Breast epithelium (tissue), 4 donors: ENCODE measurements around the gene MITF. TPM values are rescaled to one million over a fixed set of nuclear protein-coding genes. Genes with fewer than 3 reads are reported as not detected.

Experiments
- DNase-seq, 2 donors: peaks; one replicate each; pipeline ENCODE4 v3.0.0-alpha.2; 2019; ENCODE audit warnings: low spot score in 2 of 2
- H3K27ac ChIP-seq, 2 donors: fragments of 200-600 bp; sonication (generic) in 1 of 2; one replicate each; pipeline ENCODE4 v1.5.1; 2016 to 2019; ENCODE audit warnings: mild to moderate bottlenecking in 1 of 2
- H3K27me3 ChIP-seq, 2 donors: fragments of 200-600 bp; sonication (generic) in 1 of 2; one replicate each; pipeline versions ENCODE4 v1.5.1 to v1.6.0; 2017 to 2019; ENCODE audit warnings: control low read depth in 1 of 2, mild to moderate bottlenecking in 1 of 2
- H3K36me3 ChIP-seq: fragments of 200-600 bp; one replicate; pipeline ENCODE4 v1.5.1; 2019
- H3K4me1 ChIP-seq, 2 donors: fragments of 200-600 bp; sonication (generic); one replicate each; pipeline ENCODE4 v1.5.1; 2016 to 2019; ENCODE audit warnings: control low read depth in 1 of 2
- H3K4me3 ChIP-seq, 3 donors: fragments of 200-600 bp; sonication (generic); 1 replicate in 2 of 3; 2 replicates in 1 of 3; pipeline ENCODE4 v1.5.1; 2016 to 2019; ENCODE audit warnings: mild to moderate bottlenecking in 3 of 3, moderate library complexity in 2 of 3
- H3K9me3 ChIP-seq, 2 donors: fragments of 200-600 bp; sonication (generic) in 1 of 2; one replicate each; pipeline ENCODE4 v1.5.1; 2016 to 2019; ENCODE audit warnings: control low read depth in 1 of 2
- POLR2A ChIP-seq: fragments of 450-650 bp; IDR thresholded peaks from one replicate; pipeline ENCODE4 v1.6.1; 2016; ENCODE audit warnings: antibody characterized with exemption, mild to moderate bottlenecking, moderate library complexity
- POLR2AphosphoS5 ChIP-seq, 3 donors: sonication (generic); formaldehyde crosslinking; IDR thresholded peaks; one replicate each; pipeline ENCODE4 v1.6.1; 2017; ENCODE audit warnings: antibody characterized with exemption in 3 of 3
- intact Hi-C: fragments of 100-400 bp; cut with DNase I; formaldehyde crosslinking; loops from one replicate; pipeline ENCODE4 v1.15.1; 2023; ENCODE audit warnings: low total_unique reads
- total RNA-seq, 3 donors: library from RNA; depleted of rRNA; stranded (reverse); fragments of >200 nt; gene quantifications; one replicate each; pipeline ENCODE4 v1.1.0, GENCODE V29; 2016
- TF ChIP-seq, protein P1 (sequence below), 3 donors: fragments of 450-650 bp; IDR thresholded peaks; one replicate each; pipeline ENCODE4 v1.5.1; 2016 to 2017; ENCODE audit warnings: antibody characterized with exemption in 3 of 3, mild to moderate bottlenecking in 3 of 3, moderate library complexity in 3 of 3

Gene MITF
- total RNA-seq, 3 donors from 2014 or later, result 23.3 to 45.8 (median 25.6) TPM

DNA sequence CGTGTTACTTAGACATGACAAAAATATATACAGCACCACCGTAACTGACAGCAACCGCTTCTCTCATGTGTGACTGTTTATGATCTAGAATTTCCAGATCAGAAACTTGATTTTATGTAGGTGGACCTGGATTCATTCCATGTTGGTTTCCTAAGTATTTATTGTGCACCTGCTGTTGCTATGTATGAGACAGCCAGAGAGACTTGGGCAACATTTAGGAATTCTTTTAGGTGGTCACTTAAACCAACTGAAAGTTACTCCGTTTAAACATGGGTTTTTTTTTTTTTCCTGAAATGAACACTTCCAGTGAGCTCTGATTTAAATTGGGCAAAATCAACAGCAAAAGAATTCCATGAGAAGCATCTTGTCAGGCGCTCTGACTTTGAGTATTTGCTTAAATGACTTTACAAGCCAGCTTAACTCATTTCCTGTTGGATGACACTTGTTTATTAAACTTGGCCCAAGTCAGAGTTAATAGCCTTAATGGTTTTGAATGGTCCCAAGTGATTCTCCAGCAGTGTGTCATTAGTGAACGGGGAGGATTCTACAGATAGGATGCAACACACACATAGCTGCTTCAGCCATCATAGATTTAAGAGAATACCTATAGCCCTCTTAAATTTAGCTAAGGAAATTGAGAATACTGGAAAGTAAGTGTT lies 31.8 kb downstream of the MITF start:
- DNase-seq, result no peak
- Histone ChIP-seq H3K27me3 (no peaks in the 10 kb centered on the region), H3K36me3 (no peaks in the 10 kb centered on the region), H3K27ac (no peak overlapping the region), H3K4me3 (no peak overlapping the region), H3K9me3 (no peaks in the 10 kb centered on the region), H3K4me1 (peaks cover 0 to 12% of the 10 kb centered on the region in 2 donors)
- intact Hi-C loops, result loop anchor here (10.0 kb wide), 1 partner anchor 1384 kb away; no protein-coding TSS in a partner anchor
- TF ChIP-seq POLR2AphosphoS5 (IDR thresholded peaks at IDR 0.05) (no peak), POLR2A (no peak)
- TF ChIP-seq, protein P1, sequence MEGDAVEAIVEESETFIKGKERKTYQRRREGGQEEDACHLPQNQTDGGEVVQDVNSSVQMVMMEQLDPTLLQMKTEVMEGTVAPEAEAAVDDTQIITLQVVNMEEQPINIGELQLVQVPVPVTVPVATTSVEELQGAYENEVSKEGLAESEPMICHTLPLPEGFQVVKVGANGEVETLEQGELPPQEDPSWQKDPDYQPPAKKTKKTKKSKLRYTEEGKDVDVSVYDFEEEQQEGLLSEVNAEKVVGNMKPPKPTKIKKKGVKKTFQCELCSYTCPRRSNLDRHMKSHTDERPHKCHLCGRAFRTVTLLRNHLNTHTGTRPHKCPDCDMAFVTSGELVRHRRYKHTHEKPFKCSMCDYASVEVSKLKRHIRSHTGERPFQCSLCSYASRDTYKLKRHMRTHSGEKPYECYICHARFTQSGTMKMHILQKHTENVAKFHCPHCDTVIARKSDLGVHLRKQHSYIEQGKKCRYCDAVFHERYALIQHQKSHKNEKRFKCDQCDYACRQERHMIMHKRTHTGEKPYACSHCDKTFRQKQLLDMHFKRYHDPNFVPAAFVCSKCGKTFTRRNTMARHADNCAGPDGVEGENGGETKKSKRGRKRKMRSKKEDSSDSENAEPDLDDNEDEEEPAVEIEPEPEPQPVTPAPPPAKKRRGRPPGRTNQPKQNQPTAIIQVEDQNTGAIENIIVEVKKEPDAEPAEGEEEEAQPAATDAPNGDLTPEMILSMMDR (IDR thresholded peaks at IDR 0.05), result no peak

DNA sequence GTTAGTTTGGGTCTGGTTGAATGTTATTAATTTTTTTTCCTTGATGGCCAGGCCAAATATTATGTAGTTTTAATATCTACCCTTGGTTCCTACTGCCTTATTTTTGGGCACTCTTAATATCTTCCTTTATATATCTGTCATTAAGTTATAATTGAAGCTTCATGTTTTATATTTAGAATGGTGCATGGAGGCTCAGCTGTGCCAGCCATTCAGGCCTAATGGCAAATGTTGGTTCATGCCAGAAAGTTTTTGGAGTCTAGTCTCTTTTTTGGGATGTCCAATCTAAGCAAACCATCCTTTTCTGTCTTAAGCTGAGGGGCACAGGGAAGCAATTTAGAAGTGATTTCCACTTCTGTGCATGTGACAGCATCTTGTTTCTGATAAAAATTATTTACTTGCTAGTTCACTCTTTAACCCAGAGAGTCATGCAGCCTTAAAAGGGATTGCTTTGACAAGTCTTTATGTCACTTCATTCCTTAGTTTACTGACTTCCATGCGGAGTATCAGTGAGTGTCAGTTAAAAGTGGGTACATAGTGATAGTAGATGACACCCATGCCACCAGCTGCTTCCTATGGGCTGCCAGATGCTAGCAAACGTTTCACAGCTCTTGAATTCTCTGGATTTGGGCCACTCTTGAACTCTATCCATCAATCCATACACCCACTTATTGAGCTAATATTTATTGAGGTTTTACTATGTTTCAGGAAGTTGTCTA lies 33.0 kb downstream of the MITF start:
- Histone ChIP-seq H3K27ac (no peak overlapping the region), H3K9me3 (no peaks in the 10 kb centered on the region), H3K4me3 (no peak overlapping the region), H3K27me3 (no peaks in the 10 kb centered on the region), H3K36me3 (no peaks in the 10 kb centered on the region), H3K4me1 (peaks cover 0 to 12% of the 10 kb centered on the region in 2 donors)
- no peak for DNase-seq
- TF ChIP-seq POLR2AphosphoS5 (IDR thresholded peaks at IDR 0.05) (no peak), POLR2A (no peak)
- TF ChIP-seq, protein P1 (IDR thresholded peaks at IDR 0.05), result no peak
- intact Hi-C loops, result loop anchor here (10.0 kb wide), 1 partner anchor 1382 kb away; no protein-coding TSS in a partner anchor

DNA sequence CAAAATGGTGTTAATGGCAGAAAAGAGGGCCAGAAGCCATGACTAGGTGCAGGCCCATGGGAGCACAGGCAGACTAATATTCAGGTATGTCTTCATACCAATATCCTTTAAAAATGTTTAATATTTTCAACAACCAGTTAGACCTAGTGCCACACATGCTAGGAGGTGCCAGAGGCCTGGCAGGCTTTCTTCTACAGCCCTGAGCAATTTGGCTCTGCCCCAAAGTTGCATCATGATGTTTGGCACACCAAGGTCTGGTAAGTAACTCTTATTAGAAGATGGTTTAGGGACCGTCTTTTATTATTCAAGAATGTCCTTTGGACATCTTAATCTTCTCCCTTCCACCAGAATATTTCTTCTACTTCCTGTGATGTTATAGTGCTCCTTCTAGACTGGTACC lies 34.8 kb downstream of the MITF start:
- Histone ChIP-seq H3K4me1 (peaks cover 0 to 3% of the 10 kb centered on the region in 2 donors), H3K9me3 (no peaks in the 10 kb centered on the region), H3K4me3 (no peak overlapping the region), H3K27ac (no peak overlapping the region), H3K27me3 (no peaks in the 10 kb centered on the region), H3K36me3 (no peaks in the 10 kb centered on the region)
- intact Hi-C loops, result loop anchor here (10.0 kb wide), 1 partner anchor 1381 kb away; no protein-coding TSS in a partner anchor
- TF ChIP-seq POLR2A, result no peak
- TF ChIP-seq, protein P1 (IDR thresholded peaks at IDR 0.05), result no peak
- no peak for TF ChIP-seq POLR2AphosphoS5 (IDR thresholded peaks at IDR 0.05)
- peak in 1 of 2 donors; percentile 21 for DNase-seq

GRCh38 chr3:69775751-69776150 lies 36.5 kb downstream of the MITF start:
- H3K27ac ChIP-seq, result no peak overlapping the region
- no peak overlapping the region for H3K4me3 ChIP-seq
- H3K36me3 ChIP-seq, result no peaks in the 10 kb centered on the region
- intact Hi-C loops, result loop anchor here (10.0 kb wide), 1 partner anchor 1379 kb away; no protein-coding TSS in a partner anchor
- no peaks in the 10 kb centered on the region for H3K27me3 ChIP-seq
- peaks cover 0 to 3% of the 10 kb centered on the region in 2 donors for H3K4me1 ChIP-seq
- no peak for DNase-seq
- TF ChIP-seq, protein P1 (IDR thresholded peaks at IDR 0.05), result no peak
- TF ChIP-seq POLR2AphosphoS5 (IDR thresholded peaks at IDR 0.05) (no peak), POLR2A (no peak)
- no peaks in the 10 kb centered on the region for H3K9me3 ChIP-seq

- H3K27ac ChIP-seq, result no peak overlapping the region
- no peak for DNase-seq
- no peaks in the 10 kb centered on the region for H3K9me3 ChIP-seq
- no peak overlapping the region for H3K4me3 ChIP-seq
- H3K4me1 ChIP-seq, result peaks cover 0 to 3% of the 10 kb centered on the region in 2 donors
- intact Hi-C loops, result loop anchor here (10.0 kb wide), 1 partner anchor 1379 kb away; no protein-coding TSS in a partner anchor
- TF ChIP-seq, protein P1 (IDR thresholded peaks at IDR 0.05), result no peak
- TF ChIP-seq POLR2AphosphoS5 (IDR thresholded peaks at IDR 0.05), result no peak
- no peak for TF ChIP-seq POLR2A
- H3K27me3 ChIP-seq, result no peaks in the 10 kb centered on the region
- H3K36me3 ChIP-seq, result no peaks in the 10 kb centered on the region
These were observed 37.0 kb downstream of the MITF start for GRCh38 chr3:69776289-69776688.
